ENCODE data around the gene PTPRZ1. TPM values are rescaled to one million over a fixed set of nuclear protein-coding genes. Genes with fewer than 3 reads are reported as not detected.

PTPRZ1 gene
- total and polyA plus RNA-seq, 9 donors: 0.45 to 2.0 (median 0.83) TPM

- intact Hi-C loops (cut with DNase I): no loop called here
- no peaks in the 10 kb centered on the region for H3K27me3 ChIP-seq
- H3K36me3 ChIP-seq: no peaks in the 10 kb centered on the region
- peaks cover 3% of the 10 kb centered on the region for H3K4me1 ChIP-seq (ENCODE audit: insufficient read depth)
- H3K27ac ChIP-seq: no peak overlapping the region
- no peaks in the 10 kb centered on the region for H3K9me3 ChIP-seq
- DNase-seq: no peak
- H3K4me3 ChIP-seq: peak overlapping the region; percentile 45
- WGBS, 3 donors: 10 to 19% (median 19%) methylated on average over 9 of the region's 9 CpGs
- no peak for TF ChIP-seq CTCF (IDR thresholded peaks at IDR 0.05)
- no peak for TF ChIP-seq POLR2A (IDR thresholded peaks at IDR 0.05)
- TF ChIP-seq EP300 (IDR thresholded peaks at IDR 0.05): no peak
These were observed 1.3 kb downstream of the PTPRZ1 start for GRCh38 chr7:121874298-121874697.

GRCh38 chr7:121875203-121875602 lies 2.2 kb downstream of the PTPRZ1 start:
- Histone ChIP-seq H3K9me3 (no peaks in the 10 kb centered on the region), H3K27ac (no peak overlapping the region), H3K36me3 (no peaks in the 10 kb centered on the region), H3K4me1 (ENCODE audit: insufficient read depth) (peaks cover 3% of the 10 kb centered on the region), H3K4me3 (no peak overlapping the region), H3K27me3 (no peaks in the 10 kb centered on the region)
- intact Hi-C loops (cut with DNase I): no loop called here
- no peak for TF ChIP-seq EP300 (IDR thresholded peaks at IDR 0.05)
- no peak for TF ChIP-seq CTCF (IDR thresholded peaks at IDR 0.05)
- TF ChIP-seq POLR2A (IDR thresholded peaks at IDR 0.05): no peak
- DNase-seq: no peak

GRCh38 chr7:121876656-121877500 lies 3.9 kb downstream of the PTPRZ1 start:
- intact Hi-C loops (cut with DNase I): no loop called here
- WGBS, 3 donors: 74 to 82% (median 75%) methylated on average over 5 of the region's 5 CpGs
- TF ChIP-seq CTCF (IDR thresholded peaks at IDR 0.05) (no peak), EP300 (IDR thresholded peaks at IDR 0.05) (no peak), POLR2A (IDR thresholded peaks at IDR 0.05) (no peak)
- Histone ChIP-seq H3K4me1 (ENCODE audit: insufficient read depth) (peaks cover 3% of the 10 kb centered on the region), H3K4me3 (no peak overlapping the region), H3K36me3 (no peaks in the 10 kb centered on the region), H3K9me3 (no peaks in the 10 kb centered on the region), H3K27me3 (no peaks in the 10 kb centered on the region), H3K27ac (no peak overlapping the region)
- DNase-seq: no peak

GRCh38 chr7:121878918-121879464 lies 6.0 kb downstream of the PTPRZ1 start:
- H3K36me3 ChIP-seq: no peaks in the 10 kb centered on the region
- H3K27me3 ChIP-seq: no peaks in the 10 kb centered on the region
- intact Hi-C loops (cut with DNase I): no loop called here
- H3K27ac ChIP-seq: no peak overlapping the region
- H3K4me1 ChIP-seq (ENCODE audit: insufficient read depth): no peaks in the 10 kb centered on the region
- no peak for DNase-seq
- WGBS, 3 donors: 86 to 90% (median 87%) methylated on average over 5 of the region's 5 CpGs
- no peak overlapping the region for H3K4me3 ChIP-seq
- TF ChIP-seq CTCF (IDR thresholded peaks at IDR 0.05) (no peak), POLR2A (IDR thresholded peaks at IDR 0.05) (no peak), EP300 (IDR thresholded peaks at IDR 0.05) (no peak)
- no peaks in the 10 kb centered on the region for H3K9me3 ChIP-seq
